Vein endothelial cell (primary cell): ENCODE results near the gene ATP13A4. TPM values are rescaled to one million over a fixed set of nuclear protein-coding genes. Genes with fewer than 3 reads are reported as not detected.

Source experiments
- total RNA-seq: library from RNA; depleted of rRNA; stranded (reverse); fragments of >200 nt; gene quantifications from 2 replicates; pipeline ENCODE4 v1.2.3, GENCODE V29; 2012

ATP13A4 gene, protein sequence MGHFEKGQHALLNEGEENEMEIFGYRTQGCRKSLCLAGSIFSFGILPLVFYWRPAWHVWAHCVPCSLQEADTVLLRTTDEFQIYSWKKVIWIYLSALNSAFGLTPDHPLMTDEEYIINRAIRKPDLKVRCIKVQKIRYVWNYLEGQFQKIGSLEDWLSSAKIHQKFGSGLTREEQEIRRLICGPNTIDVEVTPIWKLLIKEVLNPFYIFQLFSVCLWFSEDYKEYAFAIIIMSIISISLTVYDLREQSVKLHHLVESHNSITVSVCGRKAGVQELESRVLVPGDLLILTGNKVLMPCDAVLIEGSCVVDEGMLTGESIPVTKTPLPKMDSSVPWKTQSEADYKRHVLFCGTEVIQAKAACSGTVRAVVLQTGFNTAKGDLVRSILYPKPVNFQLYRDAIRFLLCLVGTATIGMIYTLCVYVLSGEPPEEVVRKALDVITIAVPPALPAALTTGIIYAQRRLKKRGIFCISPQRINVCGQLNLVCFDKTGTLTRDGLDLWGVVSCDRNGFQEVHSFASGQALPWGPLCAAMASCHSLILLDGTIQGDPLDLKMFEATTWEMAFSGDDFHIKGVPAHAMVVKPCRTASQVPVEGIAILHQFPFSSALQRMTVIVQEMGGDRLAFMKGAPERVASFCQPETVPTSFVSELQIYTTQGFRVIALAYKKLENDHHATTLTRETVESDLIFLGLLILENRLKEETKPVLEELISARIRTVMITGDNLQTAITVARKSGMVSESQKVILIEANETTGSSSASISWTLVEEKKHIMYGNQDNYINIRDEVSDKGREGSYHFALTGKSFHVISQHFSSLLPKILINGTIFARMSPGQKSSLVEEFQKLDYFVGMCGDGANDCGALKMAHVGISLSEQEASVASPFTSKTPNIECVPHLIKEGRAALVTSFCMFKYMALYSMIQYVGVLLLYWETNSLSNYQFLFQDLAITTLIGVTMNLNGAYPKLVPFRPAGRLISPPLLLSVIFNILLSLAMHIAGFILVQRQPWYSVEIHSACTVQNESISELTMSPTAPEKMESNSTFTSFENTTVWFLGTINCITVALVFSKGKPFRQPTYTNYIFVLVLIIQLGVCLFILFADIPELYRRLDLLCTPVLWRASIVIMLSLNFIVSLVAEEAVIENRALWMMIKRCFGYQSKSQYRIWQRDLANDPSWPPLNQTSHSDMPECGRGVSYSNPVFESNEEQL
- under 0.01 TPM in 2 replicates for total RNA-seq

DNA sequence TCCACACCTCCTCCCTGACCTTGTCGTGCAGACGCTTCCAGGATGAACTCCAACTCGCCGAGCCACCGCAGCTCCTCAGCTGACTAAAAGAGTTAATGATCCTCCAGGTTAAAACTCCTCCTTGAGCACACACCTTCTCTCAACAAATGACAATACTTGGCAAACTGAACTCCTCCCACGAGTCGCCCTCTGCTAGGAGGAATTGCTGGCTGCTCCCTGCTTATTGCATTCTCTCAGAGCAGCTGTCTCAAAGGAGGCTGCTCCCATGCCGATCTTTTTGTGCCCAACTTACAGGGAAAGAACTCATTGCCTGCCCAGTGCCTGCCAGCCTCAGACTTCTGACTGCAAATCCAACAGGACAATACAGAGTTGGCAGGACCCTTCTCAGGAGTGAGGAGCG, at the start of gene ATP13A4:
Gene ATP13A4, minus strand, starts transcription at position 85 of the 400 bp plus-strand sequence. CDS start 96 bp downstream, outside the sequence.

GRCh38 chr3:193592841-193593667, 38.4 kb upstream of the ATP13A4 start, which contains the start of gene OPA1:
Gene OPA1 (plus strand): TSS chr3:193593208. CDS start chr3:193593378, 170 bp downstream.

DNA sequence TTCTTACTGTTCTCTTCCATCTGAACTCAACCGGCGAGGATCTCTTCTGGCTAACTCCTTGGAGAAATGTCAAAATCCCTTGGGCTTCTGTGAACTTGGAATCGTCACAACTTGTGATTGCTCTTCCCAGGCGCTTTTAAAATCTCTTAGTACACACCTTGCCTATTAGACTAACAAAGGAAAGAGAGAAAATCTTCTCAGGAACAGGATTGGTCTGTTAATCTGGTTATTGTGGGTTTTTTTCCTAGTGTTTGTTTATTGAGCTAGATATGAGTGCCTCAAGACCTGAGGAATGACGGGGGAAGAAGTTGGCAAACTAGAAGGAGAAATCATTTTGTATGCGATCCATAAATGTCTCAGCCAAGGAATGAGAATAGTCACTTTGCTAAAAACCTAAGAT, 176.0 kb downstream of the ATP13A4 start, which contains the start of gene ATP13A5:
Gene ATP13A5, minus strand, starts transcription at position 48 of the 400 bp plus-strand sequence. Its CDS starts 28 bp downstream, at position 20.

Other genes with a start within 250 kb of the ATP13A4 start
- gene ATP13A5, start 176.1 kb downstream of the ATP13A4 start, total RNA-seq = not detected in 2 replicates
- gene OPA1, start 38.3 kb upstream of the ATP13A4 start, total RNA-seq = 56.2 and 78.1 TPM in 2 replicates